ENCODE results near the gene GAGE13.
"Not testable (repeated sequence)": the region's sequence is repeated elsewhere in the genome, so short reads cannot be mapped to it uniquely, and the experiment has no call there.

GAGE13 gene

DNA sequence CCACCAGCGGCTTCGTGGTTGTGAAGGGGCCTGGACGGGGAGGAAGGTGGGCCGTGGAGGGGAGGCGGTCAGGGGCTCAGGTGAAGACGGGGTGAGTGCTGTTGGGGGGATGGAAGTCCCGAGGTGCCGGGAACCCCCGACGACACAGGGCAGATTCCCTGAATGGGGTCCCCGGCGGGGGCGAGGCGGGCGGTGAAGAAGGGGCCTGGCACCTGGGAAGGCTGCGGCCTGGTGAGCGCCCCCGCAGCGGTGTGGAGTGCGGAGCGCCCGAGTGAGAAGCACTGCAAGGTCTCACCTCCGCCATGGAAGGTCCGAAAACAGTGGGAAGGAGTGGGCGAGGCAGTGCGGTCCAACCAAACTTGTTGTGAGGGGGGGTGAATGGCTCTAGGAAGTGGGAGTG, 459 bp downstream of the GAGE13 start:
- DNase-seq = not testable (repeated sequence)

DNA sequence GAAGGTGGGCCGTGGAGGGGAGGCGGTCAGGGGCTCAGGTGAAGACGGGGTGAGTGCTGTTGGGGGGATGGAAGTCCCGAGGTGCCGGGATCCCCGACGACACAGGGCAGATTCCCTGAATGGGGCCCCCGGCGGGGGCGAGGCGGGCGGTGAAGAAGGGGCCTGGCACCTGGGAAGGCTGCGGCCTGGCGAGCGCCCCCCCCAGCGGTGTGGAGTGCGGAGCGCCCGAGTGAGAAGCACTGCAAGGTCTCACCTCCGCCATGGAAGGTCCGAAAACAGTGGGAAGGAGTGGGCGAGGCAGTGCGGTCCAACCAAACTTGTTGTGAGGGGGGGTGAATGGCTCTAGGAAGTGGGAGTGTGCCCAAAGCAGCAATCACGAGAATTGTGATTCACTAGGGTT, 10.1 kb downstream of the GAGE13 start:
- not testable (repeated sequence) for DNase-seq

DNA sequence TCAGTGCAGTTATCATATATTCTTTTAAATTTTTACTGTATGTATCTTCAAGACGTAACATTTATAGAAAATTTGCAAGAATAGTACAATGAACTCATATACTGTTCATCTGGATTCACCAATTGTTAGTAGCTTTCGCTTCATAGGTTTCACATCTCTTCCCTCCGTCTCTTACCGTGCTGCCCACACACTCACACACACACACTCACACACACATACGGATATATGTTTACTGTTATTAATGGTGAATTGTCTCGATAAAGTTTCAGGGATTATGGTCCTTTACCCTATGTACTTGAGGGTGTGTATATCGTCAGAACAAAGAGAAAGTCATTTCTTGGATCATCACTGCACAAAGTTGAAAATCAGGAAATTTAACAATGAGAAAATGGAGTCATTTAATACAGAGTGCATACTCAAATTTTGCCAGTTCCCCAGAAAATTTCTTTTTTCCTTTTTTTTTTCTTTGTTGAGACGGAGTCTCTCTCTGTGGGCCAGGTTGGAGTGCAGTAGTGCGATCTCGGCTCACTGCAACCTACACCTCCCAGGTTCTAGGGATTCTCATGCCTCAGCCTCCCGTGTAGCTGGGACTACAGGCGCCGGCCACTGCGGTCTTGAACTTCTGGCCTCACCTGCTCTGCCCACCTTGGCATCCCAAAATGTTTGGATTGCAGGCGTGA, 13.3 kb downstream of the GAGE13 start:
- not testable (repeated sequence) for DNase-seq

DNA sequence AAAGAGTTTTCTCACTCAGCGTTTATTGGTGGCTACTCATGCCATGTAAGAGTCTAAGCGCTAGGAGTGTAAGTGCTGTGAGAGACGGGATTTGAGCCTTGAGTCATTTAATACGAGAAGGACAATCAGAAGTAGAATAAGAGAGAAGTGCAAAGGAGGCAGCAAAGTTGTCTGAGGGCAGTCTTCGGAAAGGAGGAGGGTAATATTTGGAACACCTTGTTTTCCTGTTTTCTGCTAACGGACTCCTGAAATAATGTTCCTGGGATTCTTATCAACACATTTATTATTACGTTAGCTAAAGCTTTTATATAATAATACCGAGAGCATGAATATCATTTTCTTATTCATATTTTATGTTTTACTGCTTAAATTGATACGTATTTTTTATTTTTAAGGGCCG, 14.0 kb downstream of the GAGE13 start:
- DNase-seq = not testable (repeated sequence)

DNA sequence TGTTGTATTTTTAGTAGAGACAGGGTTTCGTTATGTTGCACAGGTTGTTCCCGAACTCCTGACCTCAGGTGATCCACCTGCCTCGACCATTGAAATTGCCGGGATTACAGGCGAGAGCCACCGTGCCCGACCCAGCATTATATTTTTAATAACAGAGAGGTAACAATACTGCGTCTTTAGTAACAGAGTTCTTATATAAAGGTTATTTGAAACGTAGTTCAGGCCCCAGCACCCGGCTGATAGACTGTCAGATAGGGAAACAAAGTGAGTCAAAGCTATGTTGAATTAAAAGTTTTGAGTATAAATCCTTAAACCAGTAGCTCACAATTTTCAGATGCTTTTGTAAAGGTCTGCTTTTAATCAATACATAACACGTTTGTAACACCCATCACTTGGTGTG, 14.8 kb downstream of the GAGE13 start:
- not testable (repeated sequence) for DNase-seq
